MM.1S (cell line): ENCODE measurements around the gene SUSD3.

Experiments used
- EZH2 ChIP-seq: fragments of 300-600 bp; sonication (generic); optimal IDR thresholded peaks from 2 replicates; pipeline ENCODE3; 2017; ENCODE audit warnings: low read depth, mild to moderate bottlenecking, antibody characterized with exemption, low read length, mixed read lengths
- EZH2phosphoT487 ChIP-seq: fragments of 300-600 bp; sonication (generic); IDR thresholded peaks from 2 replicates; pipeline ENCODE4 v1.6.1; 2018; ENCODE audit warnings: antibody characterized with exemption, low read length
- TF ChIP-seq, protein P1 (sequence below): fragments of 300-600 bp; sonication (generic); IDR thresholded peaks from 2 replicates; pipeline ENCODE4 v1.5.1; 2016; ENCODE audit warnings: antibody characterized with exemption, low read length, mixed read lengths

- TF ChIP-seq, protein P1, sequence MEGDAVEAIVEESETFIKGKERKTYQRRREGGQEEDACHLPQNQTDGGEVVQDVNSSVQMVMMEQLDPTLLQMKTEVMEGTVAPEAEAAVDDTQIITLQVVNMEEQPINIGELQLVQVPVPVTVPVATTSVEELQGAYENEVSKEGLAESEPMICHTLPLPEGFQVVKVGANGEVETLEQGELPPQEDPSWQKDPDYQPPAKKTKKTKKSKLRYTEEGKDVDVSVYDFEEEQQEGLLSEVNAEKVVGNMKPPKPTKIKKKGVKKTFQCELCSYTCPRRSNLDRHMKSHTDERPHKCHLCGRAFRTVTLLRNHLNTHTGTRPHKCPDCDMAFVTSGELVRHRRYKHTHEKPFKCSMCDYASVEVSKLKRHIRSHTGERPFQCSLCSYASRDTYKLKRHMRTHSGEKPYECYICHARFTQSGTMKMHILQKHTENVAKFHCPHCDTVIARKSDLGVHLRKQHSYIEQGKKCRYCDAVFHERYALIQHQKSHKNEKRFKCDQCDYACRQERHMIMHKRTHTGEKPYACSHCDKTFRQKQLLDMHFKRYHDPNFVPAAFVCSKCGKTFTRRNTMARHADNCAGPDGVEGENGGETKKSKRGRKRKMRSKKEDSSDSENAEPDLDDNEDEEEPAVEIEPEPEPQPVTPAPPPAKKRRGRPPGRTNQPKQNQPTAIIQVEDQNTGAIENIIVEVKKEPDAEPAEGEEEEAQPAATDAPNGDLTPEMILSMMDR = no peak
- TF ChIP-seq EZH2 = no peak
- no peak for TF ChIP-seq EZH2phosphoT487
Measured at GRCh38 chr9:93030642-93031628, 27.6 kb upstream of the SUSD3 start.
